ENCODE results near the gene LMNB1.

DNA sequence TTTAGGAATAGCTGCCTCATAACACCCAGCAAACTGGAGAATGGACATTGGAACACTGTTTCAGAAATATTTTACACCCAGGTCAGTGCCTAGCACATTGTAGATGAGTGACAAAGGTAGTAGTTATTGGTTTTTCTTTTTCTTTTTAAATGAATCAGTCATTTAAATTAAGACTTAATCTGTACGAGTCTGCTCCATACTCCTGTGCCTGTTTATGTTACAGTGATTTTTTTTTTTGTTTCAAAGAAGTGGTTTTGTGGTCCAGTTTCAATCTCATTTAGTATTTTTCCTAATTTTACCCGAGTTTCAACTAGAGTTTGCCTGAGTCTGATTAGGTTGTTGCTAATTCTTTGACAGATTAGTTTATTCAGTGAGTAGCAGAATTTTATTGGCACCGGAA, 16.2 kb downstream of the LMNB1 start:
- TF ChIP-seq, protein P1, sequence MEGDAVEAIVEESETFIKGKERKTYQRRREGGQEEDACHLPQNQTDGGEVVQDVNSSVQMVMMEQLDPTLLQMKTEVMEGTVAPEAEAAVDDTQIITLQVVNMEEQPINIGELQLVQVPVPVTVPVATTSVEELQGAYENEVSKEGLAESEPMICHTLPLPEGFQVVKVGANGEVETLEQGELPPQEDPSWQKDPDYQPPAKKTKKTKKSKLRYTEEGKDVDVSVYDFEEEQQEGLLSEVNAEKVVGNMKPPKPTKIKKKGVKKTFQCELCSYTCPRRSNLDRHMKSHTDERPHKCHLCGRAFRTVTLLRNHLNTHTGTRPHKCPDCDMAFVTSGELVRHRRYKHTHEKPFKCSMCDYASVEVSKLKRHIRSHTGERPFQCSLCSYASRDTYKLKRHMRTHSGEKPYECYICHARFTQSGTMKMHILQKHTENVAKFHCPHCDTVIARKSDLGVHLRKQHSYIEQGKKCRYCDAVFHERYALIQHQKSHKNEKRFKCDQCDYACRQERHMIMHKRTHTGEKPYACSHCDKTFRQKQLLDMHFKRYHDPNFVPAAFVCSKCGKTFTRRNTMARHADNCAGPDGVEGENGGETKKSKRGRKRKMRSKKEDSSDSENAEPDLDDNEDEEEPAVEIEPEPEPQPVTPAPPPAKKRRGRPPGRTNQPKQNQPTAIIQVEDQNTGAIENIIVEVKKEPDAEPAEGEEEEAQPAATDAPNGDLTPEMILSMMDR (conservative IDR thresholded peaks at IDR 0.05; ENCODE audit: low read depth, low read length) = no peak
- no peak for TF ChIP-seq EZH2phosphoT487 (IDR thresholded peaks at IDR 0.05; ENCODE audit: borderline replicate concordance, low read length)
- no peak for TF ChIP-seq EZH2 (IDR thresholded peaks at IDR 0.05; ENCODE audit: low read length, unreplicated experiment)
